Regular cardiac myocyte (primary cell): ENCODE data around the gene FGF18. TPM values are rescaled to one million over a fixed set of nuclear protein-coding genes. Genes with fewer than 3 reads are reported as not detected.

Source experiments
- total RNA-seq: library from RNA; depleted of rRNA; stranded (reverse); fragments of >200 nt; gene quantifications from 2 replicates; pipeline ENCODE4 v1.2.3, GENCODE V29; 2014

The FGF18 gene
- not detected in 2 replicates for total RNA-seq

GRCh38 chr5:171418982-171419687, at the start of gene FGF18:
FGF18 (plus strand) TSS chr5:171419647; CDS start chr5:171420200, 553 bp downstream.

GRCh38 chr5:171387345-171387969, 32.0 kb upstream of the FGF18 start, which contains the start of gene NPM1:
NPM1 (plus strand) TSS chr5:171387849; CDS start chr5:171387949, 100 bp downstream.

Other genes with a start within 250 kb of the FGF18 start
- gene TLX3, start 110.4 kb upstream of the FGF18 start, total RNA-seq = not detected in 2 replicates
- 1,405 and 1,642 TPM in 2 replicates for gene NPM1, start 31.8 kb upstream of the FGF18 start, total RNA-seq